HUES64 (cell line): ENCODE measurements around the gene FZR1.
"Not testable (repeated sequence)": the region's sequence is repeated elsewhere in the genome, so short reads cannot be mapped to it uniquely, and the experiment has no call there.

Source experiments
- H3K27ac ChIP-seq: 2 replicates; pipeline ENCODE4 v1.7.0; 2013; ENCODE audit warnings: low read depth, low read length, inconsistent platforms
- H3K27me3 ChIP-seq: 2 replicates; pipeline ENCODE4 v1.6.1; 2013; ENCODE audit warnings: mild to moderate bottlenecking, low read length; ENCODE audit not compliant: insufficient read depth
- H3K36me3 ChIP-seq: 2 replicates; pipeline ENCODE4 v1.6.1; 2013; ENCODE audit warnings: mild to moderate bottlenecking, low read length; ENCODE audit not compliant: insufficient read depth
- H3K4me1 ChIP-seq: 2 replicates; pipeline ENCODE4 v1.6.1; 2013; ENCODE audit warnings: mild to moderate bottlenecking, low read length, moderate library complexity; ENCODE audit not compliant: insufficient read depth
- H3K4me3 ChIP-seq: 2 replicates; pipeline ENCODE4 v1.5.1; 2013; ENCODE audit warnings: mild to moderate bottlenecking, low read length, moderate library complexity
- H3K9ac ChIP-seq: 2 replicates; pipeline ENCODE4 v1.6.1; 2013; ENCODE audit warnings: mild to moderate bottlenecking, low read depth, low read length
- H3K9me3 ChIP-seq: 2 replicates; pipeline ENCODE4 v1.6.1; 2013; ENCODE audit warnings: low read depth, low read length; ENCODE audit not compliant: insufficient read depth
- WGBS: fragments of 150-250, 120-280 bp; methylation state at CpG from one replicate; pipeline ENCODE4 v1.1.7; 2013; ENCODE audit warnings: missing lambda C conversion rate; 5-methylcytosine and 5-hydroxymethylcytosine counted together

Gene FZR1

GRCh38 chr19:3528080-3528479 lies 22.0 kb downstream of the FZR1 start:
- no peaks in the 10 kb centered on the region for H3K9me3 ChIP-seq
- no peaks in the 10 kb centered on the region for H3K4me1 ChIP-seq
- H3K27ac ChIP-seq = no peak overlapping the region
- H3K27me3 ChIP-seq = no peaks in the 10 kb centered on the region
- H3K4me3 ChIP-seq = no peak overlapping the region
- peaks cover 59% of the 10 kb centered on the region for H3K36me3 ChIP-seq
- 97% methylated on average over 14 of the region's 14 CpGs for WGBS
- no peak overlapping the region for H3K9ac ChIP-seq

GRCh38 chr19:3528539-3529211 lies 22.6 kb downstream of the FZR1 start:
- WGBS = 95% methylated on average over 20 of the region's 20 CpGs
- Histone ChIP-seq H3K27ac (no peak overlapping the region), H3K4me3 (no peak overlapping the region), H3K27me3 (no peaks in the 10 kb centered on the region), H3K9ac (no peak overlapping the region), H3K9me3 (no peaks in the 10 kb centered on the region), H3K36me3 (peaks cover 59% of the 10 kb centered on the region), H3K4me1 (no peaks in the 10 kb centered on the region)

- 96% methylated on average over 7 of the region's 7 CpGs for WGBS
- peaks cover 60% of the 10 kb centered on the region for H3K36me3 ChIP-seq
- not testable (repeated sequence) for H3K9ac ChIP-seq, H3K27me3 ChIP-seq, H3K27ac ChIP-seq, H3K9me3 ChIP-seq, H3K4me3 ChIP-seq, H3K4me1 ChIP-seq
These were observed 23.2 kb downstream of the FZR1 start for GRCh38 chr19:3529299-3529698.

- Histone ChIP-seq H3K27me3 (no peaks in the 10 kb centered on the region), H3K27ac (no peak overlapping the region), H3K36me3 (peaks cover 63% of the 10 kb centered on the region), H3K4me1 (no peaks in the 10 kb centered on the region), H3K9ac (no peak overlapping the region), H3K4me3 (no peak overlapping the region), H3K9me3 (no peaks in the 10 kb centered on the region)
- WGBS = 96% methylated on average over 12 of the region's 12 CpGs
These were observed 24.3 kb downstream of the FZR1 start for GRCh38 chr19:3530389-3530788.

- Histone ChIP-seq H3K36me3 (peaks cover 70% of the 10 kb centered on the region), H3K9ac (no peak overlapping the region)
- WGBS = 95% methylated on average over 29 of the region's 29 CpGs
These were observed 25.6 kb downstream of the FZR1 start for GRCh38 chr19:3531716-3532115.

GRCh38 chr19:3532154-3532786 lies 26.2 kb downstream of the FZR1 start:
- Histone ChIP-seq H3K36me3 (peaks cover 65% of the 10 kb centered on the region), H3K4me1 (no peaks in the 10 kb centered on the region), H3K27me3 (no peaks in the 10 kb centered on the region), H3K27ac (no peak overlapping the region), H3K9me3 (no peaks in the 10 kb centered on the region), H3K4me3 (no peak overlapping the region), H3K9ac (no peak overlapping the region)
- WGBS = 95% methylated on average over 33 of the region's 33 CpGs

More at GRCh38 chr19:3531716-3532115, 25.6 kb downstream of the FZR1 start:
- Histone ChIP-seq H3K9me3 (no peaks in the 10 kb centered on the region), H3K27ac (no peak overlapping the region), H3K4me3 (no peak overlapping the region), H3K4me1 (no peaks in the 10 kb centered on the region), H3K27me3 (no peaks in the 10 kb centered on the region)

- peaks cover 60% of the 10 kb centered on the region for H3K36me3 ChIP-seq
- 96% methylated on average over 17 of the region's 17 CpGs for WGBS
These were observed 26.9 kb downstream of the FZR1 start for GRCh38 chr19:3533033-3533432.

GRCh38 chr19:3533563-3534216 lies 27.6 kb downstream of the FZR1 start:
- Histone ChIP-seq H3K36me3 (peaks cover 56% of the 10 kb centered on the region), H3K9me3 (no peaks in the 10 kb centered on the region)

More at GRCh38 chr19:3533033-3533432, 26.9 kb downstream of the FZR1 start:
- no peaks in the 10 kb centered on the region for H3K27me3 ChIP-seq
- no peak overlapping the region for H3K4me3 ChIP-seq
- H3K27ac ChIP-seq = no peak overlapping the region
- no peaks in the 10 kb centered on the region for H3K9me3 ChIP-seq
- no peak overlapping the region for H3K9ac ChIP-seq
- no peaks in the 10 kb centered on the region for H3K4me1 ChIP-seq

GRCh38 chr19:3534375-3535234 lies 28.5 kb downstream of the FZR1 start:
- no peaks in the 10 kb centered on the region for H3K4me1 ChIP-seq
- H3K4me3 ChIP-seq = no peak overlapping the region
- H3K27me3 ChIP-seq = no peaks in the 10 kb centered on the region
- H3K36me3 ChIP-seq = peaks cover 56% of the 10 kb centered on the region
- H3K9ac ChIP-seq = no peak overlapping the region
- WGBS = 95% methylated on average over 38 of the region's 38 CpGs
- no peak overlapping the region for H3K27ac ChIP-seq
- H3K9me3 ChIP-seq = no peaks in the 10 kb centered on the region

More at GRCh38 chr19:3533563-3534216, 27.6 kb downstream of the FZR1 start:
- WGBS = 96% methylated on average over 12 of the region's 12 CpGs
- Histone ChIP-seq H3K27ac (no peak overlapping the region), H3K9ac (no peak overlapping the region), H3K4me3 (no peak overlapping the region), H3K4me1 (no peaks in the 10 kb centered on the region), H3K27me3 (no peaks in the 10 kb centered on the region)

- WGBS = 93% methylated on average over 9 of the region's 9 CpGs
- no peaks in the 10 kb centered on the region for H3K27me3 ChIP-seq
- no peaks in the 10 kb centered on the region for H3K4me1 ChIP-seq
- H3K36me3 ChIP-seq = peaks cover 56% of the 10 kb centered on the region
- H3K9ac ChIP-seq = no peak overlapping the region
- no peak overlapping the region for H3K27ac ChIP-seq
- H3K4me3 ChIP-seq = no peak overlapping the region
- no peaks in the 10 kb centered on the region for H3K9me3 ChIP-seq
These were observed 29.1 kb downstream of the FZR1 start for GRCh38 chr19:3535235-3535535.

GRCh38 chr19:3535563-3535965 lies 29.5 kb downstream of the FZR1 start:
- WGBS = 95% methylated on average over 14 of the region's 14 CpGs

More at GRCh38 chr19:3535563-3535965, 29.5 kb downstream of the FZR1 start:
- H3K36me3 ChIP-seq = peaks cover 54% of the 10 kb centered on the region
- H3K9ac ChIP-seq = no peak overlapping the region
- H3K9me3 ChIP-seq = no peaks in the 10 kb centered on the region
- H3K4me3 ChIP-seq = no peak overlapping the region
- H3K27ac ChIP-seq = no peak overlapping the region
- H3K4me1 ChIP-seq = no peaks in the 10 kb centered on the region
- H3K27me3 ChIP-seq = no peaks in the 10 kb centered on the region
